Ecto neural progenitor cell (in vitro differentiated cells): ENCODE data around the gene IL36B.

Experiments
- DNase-seq: peaks from one replicate; pipeline ENCODE4 v3.0.0-alpha.2; 2018; ENCODE audit warnings: low spot score

IL36B gene

GRCh38 chr2:113075600-113075999 is 22.9 kb upstream of the IL36B start:
- DNase-seq, result no peak

GRCh38 chr2:113075030-113075429 is 22.4 kb upstream of the IL36B start:
- DNase-seq, result no peak

- no peak for DNase-seq
Measured at GRCh38 chr2:113073325-113073834, 20.7 kb upstream of the IL36B start.

- no peak for DNase-seq
Measured at GRCh38 chr2:113072584-113072983, 19.9 kb upstream of the IL36B start.

- DNase-seq, result no peak
Measured at GRCh38 chr2:113070606-113070975, 17.9 kb upstream of the IL36B start.

GRCh38 chr2:113069676-113070605 is 17.3 kb upstream of the IL36B start:
- DNase-seq, result no peak

GRCh38 chr2:113068706-113069485 is 16.2 kb upstream of the IL36B start:
- DNase-seq, result peak; percentile 2

GRCh38 chr2:113068249-113068648 is 15.6 kb upstream of the IL36B start:
- no peak for DNase-seq

GRCh38 chr2:113067681-113068080 is 15.0 kb upstream of the IL36B start, which contains the start of gene IL1F10:
TSS of gene IL1F10 (plus strand) at chr2:113067970. CDS start at chr2:113072739, 4,769 bp downstream.
- no peak for DNase-seq

- no peak for DNase-seq
Measured at GRCh38 chr2:113064898-113065297, 12.2 kb upstream of the IL36B start.

- no peak for DNase-seq
Measured at GRCh38 chr2:113064281-113064680, 11.6 kb upstream of the IL36B start.

- no peak for DNase-seq
Measured at GRCh38 chr2:113061896-113062770, 9.5 kb upstream of the IL36B start.

- no peak for DNase-seq
Measured at GRCh38 chr2:113061241-113061640, 8.6 kb upstream of the IL36B start.

- DNase-seq, result no peak
Measured at GRCh38 chr2:113060796-113061195, 8.1 kb upstream of the IL36B start.

- DNase-seq, result no peak
Measured at GRCh38 chr2:113060396-113060795, 7.7 kb upstream of the IL36B start.

GRCh38 chr2:113058998-113059960 is 6.6 kb upstream of the IL36B start, which contains the start of gene IL36RN:
TSS of gene IL36RN (plus strand) at chr2:113059198. CDS start at chr2:113059439, 241 bp downstream.
- DNase-seq, result peak; percentile 34

GRCh38 chr2:113058411-113058994 is 5.8 kb upstream of the IL36B start:
- no peak for DNase-seq

- no peak for DNase-seq
Measured at GRCh38 chr2:113057117-113057516, 4.5 kb upstream of the IL36B start.

GRCh38 chr2:113056521-113056920 is 3.9 kb upstream of the IL36B start:
- DNase-seq, result no peak

- no peak for DNase-seq
Measured at GRCh38 chr2:113054066-113054465, 1.4 kb upstream of the IL36B start.
